Activated T-helper 17 cell treated with anti-CD3 and anti-CD28 coated beads, Interleukin-2, amount 50 U/mL, for 72 hours (primary cell): ENCODE results near the gene MAG. TPM values are rescaled to one million over a fixed set of nuclear protein-coding genes. Genes with fewer than 3 reads are reported as not detected.

Experiments
- ATAC-seq: fragments of 150-1000 bp; cut with Tn5 transposase; replicated peaks from 2 replicates; pipeline ENCODE4 v1.10.0; 2021; ENCODE audit warnings: mild to moderate bottlenecking, moderate library complexity
- H3K27ac Mint-ChIP-seq: one replicate; pipeline ENCODE4 v1.8.0; 2022; ENCODE audit warnings: mixed read lengths
- H3K27me3 Mint-ChIP-seq: one replicate; pipeline ENCODE4 v1.8.0; 2022; ENCODE audit warnings: mixed read lengths
- H3K36me3 Mint-ChIP-seq: one replicate; pipeline ENCODE4 v1.8.0; 2022; ENCODE audit warnings: low read depth, mild to moderate bottlenecking, mixed read lengths
- H3K4me1 Mint-ChIP-seq: one replicate; pipeline ENCODE4 v1.8.0; 2022; ENCODE audit warnings: mixed read lengths
- H3K4me3 Mint-ChIP-seq: one replicate; pipeline ENCODE4 v1.8.0; 2022; ENCODE audit warnings: mild to moderate bottlenecking, mixed read lengths
- H3K9me3 Mint-ChIP-seq: one replicate; pipeline ENCODE4 v1.8.0; 2022; ENCODE audit warnings: mixed read lengths
- total RNA-seq, 2 donors: library from RNA; stranded (reverse); gene quantifications; one replicate each; pipeline ENCODE4 v1.2.3, GENCODE V29; 2022

The MAG gene
- total RNA-seq, 2 donors from 2014 or later = 0.24 to 0.50 TPM

- peak overlapping the region; percentile 50 for H3K4me3 Mint-ChIP-seq
- H3K27me3 Mint-ChIP-seq = no peaks in the 10 kb centered on the region
- H3K9me3 Mint-ChIP-seq = no peaks in the 10 kb centered on the region
- peaks cover 78% of the 10 kb centered on the region for H3K36me3 Mint-ChIP-seq
- no peak overlapping the region for H3K27ac Mint-ChIP-seq
- no peak for ATAC-seq
- H3K4me1 Mint-ChIP-seq = peaks cover 4% of the 10 kb centered on the region
Observed at GRCh38 chr19:35270381-35270811, 21.6 kb upstream of the MAG start.

DNA sequence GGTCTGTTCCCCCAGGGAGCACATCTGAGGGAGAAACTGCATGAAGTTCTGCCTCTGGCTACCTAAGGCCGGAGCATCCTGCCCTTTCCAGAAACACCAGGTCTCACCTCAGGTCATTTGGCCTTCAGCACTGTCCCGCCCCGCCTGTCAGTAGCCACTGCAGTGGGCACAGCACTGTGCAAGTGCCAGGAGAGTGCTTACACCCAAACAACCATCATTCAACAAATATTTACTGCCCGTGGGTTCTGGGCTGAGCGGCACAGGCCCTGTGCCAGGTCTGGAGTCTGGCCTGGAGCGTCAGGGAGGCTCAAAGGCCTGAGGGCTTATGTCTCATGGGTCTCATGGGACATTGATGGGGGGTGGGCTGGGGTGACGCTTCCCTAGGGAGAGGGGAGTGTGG lies 20.4 kb upstream of the MAG start:
- Mint-ChIP-seq H3K4me3 (no peak overlapping the region), H3K27ac (peak overlapping the region; percentile 66), H3K4me1 (peaks cover 4% of the 10 kb centered on the region), H3K9me3 (no peaks in the 10 kb centered on the region), H3K36me3 (peaks cover 78% of the 10 kb centered on the region), H3K27me3 (no peaks in the 10 kb centered on the region)
- no peak for ATAC-seq

DNA sequence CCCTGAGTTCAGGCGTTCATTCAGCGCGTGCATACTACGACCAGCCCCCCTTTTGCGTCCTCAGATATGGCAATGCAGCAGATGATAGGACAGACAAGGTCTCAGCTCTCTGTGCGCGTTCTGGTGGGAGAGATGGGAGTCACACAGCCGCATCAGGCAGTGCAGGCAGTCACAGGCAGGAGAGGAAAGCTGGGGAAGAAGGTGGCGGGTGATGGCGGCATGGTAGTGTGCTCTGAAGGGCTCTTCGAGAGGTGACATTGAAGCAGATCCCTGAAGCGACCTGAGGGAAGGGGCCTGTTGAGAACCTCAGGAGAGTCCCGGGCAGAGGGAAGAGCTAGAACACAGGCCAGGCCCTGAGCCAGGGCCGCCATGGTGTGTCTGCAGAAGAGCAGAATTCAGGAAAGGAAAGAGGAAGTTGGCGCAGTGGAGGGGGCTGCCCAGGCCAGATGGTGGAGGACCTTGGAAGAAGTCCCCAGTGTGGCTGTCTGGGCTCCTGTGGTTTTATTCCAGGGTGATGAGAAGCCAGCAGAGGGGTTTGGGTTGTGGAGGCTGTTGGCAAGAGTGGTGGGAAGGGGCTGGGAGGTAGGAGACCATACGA lies 19.7 kb upstream of the MAG start:
- ATAC-seq = no peak
- no peaks in the 10 kb centered on the region for H3K9me3 Mint-ChIP-seq
- H3K27ac Mint-ChIP-seq = peak overlapping the region; percentile 66
- H3K27me3 Mint-ChIP-seq = no peaks in the 10 kb centered on the region
- H3K4me3 Mint-ChIP-seq = no peak overlapping the region
- peaks cover 82% of the 10 kb centered on the region for H3K36me3 Mint-ChIP-seq
- H3K4me1 Mint-ChIP-seq = peaks cover 4% of the 10 kb centered on the region

DNA sequence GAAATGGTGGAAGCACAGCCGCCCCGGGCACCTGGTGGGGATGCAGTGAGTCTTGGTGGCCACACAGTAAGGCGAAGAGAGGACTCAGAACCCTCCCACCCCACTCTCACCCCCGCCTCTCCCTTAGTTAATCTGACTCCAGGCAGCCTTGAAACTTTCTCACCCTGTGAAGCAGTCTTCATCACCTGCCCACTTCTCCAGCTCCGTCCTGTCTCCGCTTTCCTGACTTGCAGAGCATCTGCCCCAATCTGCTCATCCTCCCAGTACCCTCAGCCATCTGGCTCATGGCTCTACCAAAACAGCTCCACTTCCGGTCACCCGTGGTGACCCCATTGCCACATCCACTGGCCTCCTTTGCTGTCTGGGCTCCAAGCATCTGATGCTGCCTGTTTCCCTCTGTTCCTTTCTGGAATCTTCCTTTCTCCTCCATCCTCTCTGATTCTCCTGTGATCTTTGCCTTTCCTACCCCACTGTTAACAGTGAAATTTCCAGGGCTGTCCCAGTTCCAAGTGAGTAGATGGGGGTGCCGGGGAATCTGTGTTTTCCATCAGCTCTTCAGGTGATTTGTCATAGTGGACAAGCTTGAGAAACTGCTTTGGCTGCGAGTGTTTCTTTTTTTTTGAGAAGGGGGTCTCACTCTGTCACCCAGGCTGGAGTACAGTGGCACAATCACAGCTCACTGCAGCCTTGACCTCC lies 18.9 kb upstream of the MAG start:
- Mint-ChIP-seq H3K36me3 (peaks cover 77% of the 10 kb centered on the region), H3K9me3 (no peaks in the 10 kb centered on the region), H3K4me3 (no peak overlapping the region), H3K27me3 (no peaks in the 10 kb centered on the region), H3K27ac (peak overlapping the region; percentile 82), H3K4me1 (peaks cover 4% of the 10 kb centered on the region)
- ATAC-seq = no peak

- Mint-ChIP-seq H3K36me3 (peaks cover 77% of the 10 kb centered on the region), H3K27me3 (no peaks in the 10 kb centered on the region), H3K4me3 (no peak overlapping the region), H3K9me3 (no peaks in the 10 kb centered on the region), H3K27ac (peak overlapping the region; percentile 82), H3K4me1 (peaks cover 4% of the 10 kb centered on the region)
- ATAC-seq = no peak
Observed at GRCh38 chr19:35273686-35274259, 18.2 kb upstream of the MAG start.

DNA sequence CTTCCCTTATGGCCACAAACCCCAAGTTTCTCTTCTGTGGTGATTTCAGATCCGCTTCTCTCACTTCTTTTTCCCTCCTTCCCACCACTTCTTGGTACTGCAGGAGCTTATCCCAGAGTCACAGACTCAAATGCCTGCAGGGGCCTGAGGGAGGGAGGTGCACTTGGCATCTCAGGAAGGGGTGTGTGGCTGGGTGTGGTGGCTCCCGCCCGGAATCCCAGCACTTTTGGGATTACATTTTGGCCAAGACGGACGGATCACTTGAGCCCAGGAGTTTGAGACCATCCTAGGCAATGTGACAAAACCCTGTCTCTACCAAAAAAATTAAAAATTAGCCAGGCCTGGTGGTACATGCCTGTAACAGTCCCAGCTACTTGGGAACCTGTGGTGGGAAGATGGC lies 17.6 kb upstream of the MAG start:
- peak overlapping the region; percentile 82 for H3K27ac Mint-ChIP-seq
- ATAC-seq = no peak
- no peak overlapping the region for H3K4me3 Mint-ChIP-seq
- peaks cover 79% of the 10 kb centered on the region for H3K36me3 Mint-ChIP-seq
- no peaks in the 10 kb centered on the region for H3K9me3 Mint-ChIP-seq
- peaks cover 4% of the 10 kb centered on the region for H3K4me1 Mint-ChIP-seq
- H3K27me3 Mint-ChIP-seq = no peaks in the 10 kb centered on the region

DNA sequence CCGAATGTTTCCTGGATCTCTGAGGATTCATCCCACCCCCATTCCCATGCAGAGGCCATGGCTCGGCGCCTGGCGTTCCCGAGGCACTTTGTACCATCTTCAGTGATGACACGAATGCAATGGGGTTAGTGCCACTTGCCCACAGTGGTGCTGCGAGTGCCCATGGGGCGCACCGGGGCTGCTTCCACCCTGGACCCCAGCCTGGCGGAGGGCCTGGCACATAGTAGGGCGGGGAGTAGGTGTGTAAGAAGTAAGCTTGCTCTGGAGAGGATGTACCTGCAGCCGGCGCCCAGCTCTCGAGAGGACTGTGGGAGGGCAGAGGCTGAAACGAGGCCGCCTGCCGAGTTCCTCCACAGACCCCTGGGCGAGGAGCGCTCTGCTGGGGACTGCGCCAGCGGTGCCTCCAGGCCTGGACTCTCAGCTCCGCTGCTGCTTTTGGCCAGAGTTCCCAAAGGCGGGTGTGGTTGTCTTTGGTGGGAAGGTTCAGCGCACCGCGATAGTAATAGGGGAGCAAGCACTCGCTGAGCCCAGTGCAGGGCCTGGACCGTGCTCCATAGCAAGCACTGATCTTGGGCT lies 15.2 kb upstream of the MAG start:
- no peaks in the 10 kb centered on the region for H3K27me3 Mint-ChIP-seq
- peaks cover 64% of the 10 kb centered on the region for H3K36me3 Mint-ChIP-seq
- H3K9me3 Mint-ChIP-seq = no peaks in the 10 kb centered on the region
- H3K27ac Mint-ChIP-seq = no peak overlapping the region
- peaks cover 4% of the 10 kb centered on the region for H3K4me1 Mint-ChIP-seq
- H3K4me3 Mint-ChIP-seq = no peak overlapping the region
- no peak for ATAC-seq

DNA sequence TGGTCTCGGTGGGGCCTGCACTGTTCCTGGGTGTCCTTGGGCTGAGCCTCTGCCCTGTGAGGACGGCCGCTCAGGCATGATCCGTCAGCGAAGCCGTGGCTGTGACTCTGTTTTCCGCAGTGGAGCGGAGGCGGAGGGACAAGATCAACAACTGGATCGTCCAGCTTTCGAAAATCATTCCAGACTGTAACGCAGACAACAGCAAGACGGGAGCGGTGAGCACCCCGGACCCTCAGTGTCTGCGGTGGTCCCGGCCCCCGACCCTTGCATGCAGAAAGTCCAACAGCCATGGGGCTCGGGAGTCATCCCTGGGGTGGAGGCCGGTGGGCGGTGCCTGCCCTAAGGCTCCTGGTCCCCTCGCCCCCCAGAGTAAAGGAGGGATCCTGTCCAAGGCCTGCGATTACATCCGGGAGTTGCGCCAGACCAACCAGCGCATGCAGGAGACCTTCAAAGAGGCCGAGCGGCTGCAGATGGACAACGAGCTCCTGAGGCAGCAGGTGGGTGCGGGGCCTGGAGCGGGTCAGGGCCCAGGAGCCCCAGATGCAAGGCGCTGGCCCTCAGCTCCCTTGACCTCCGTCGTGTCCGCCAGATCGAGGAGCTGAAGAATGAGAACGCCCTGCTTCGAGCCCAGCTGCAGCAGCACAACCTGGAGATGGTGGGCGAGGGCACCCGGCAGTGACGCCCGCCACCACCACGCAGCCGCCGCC lies 13.2 kb upstream of the MAG start:
- peaks cover 4% of the 10 kb centered on the region for H3K27me3 Mint-ChIP-seq
- H3K36me3 Mint-ChIP-seq = peaks cover 45% of the 10 kb centered on the region
- no peak overlapping the region for H3K4me3 Mint-ChIP-seq
- H3K4me1 Mint-ChIP-seq = no peaks in the 10 kb centered on the region
- no peaks in the 10 kb centered on the region for H3K9me3 Mint-ChIP-seq
- no peak for ATAC-seq
- no peak overlapping the region for H3K27ac Mint-ChIP-seq

GRCh38 chr19:35279374-35279773 lies 12.6 kb upstream of the MAG start:
- Mint-ChIP-seq H3K9me3 (no peaks in the 10 kb centered on the region), H3K27me3 (peaks cover 4% of the 10 kb centered on the region), H3K4me3 (no peak overlapping the region), H3K27ac (no peak overlapping the region), H3K4me1 (no peaks in the 10 kb centered on the region), H3K36me3 (peaks cover 39% of the 10 kb centered on the region)
- ATAC-seq = no peak

GRCh38 chr19:35279985-35280821 lies 11.8 kb upstream of the MAG start:
- Mint-ChIP-seq H3K36me3 (peaks cover 30% of the 10 kb centered on the region), H3K27me3 (peaks cover 4% of the 10 kb centered on the region), H3K4me3 (no peak overlapping the region), H3K9me3 (no peaks in the 10 kb centered on the region), H3K27ac (peak overlapping the region; percentile 19), H3K4me1 (no peaks in the 10 kb centered on the region)
- no peak for ATAC-seq

GRCh38 chr19:35281303-35281702 lies 10.7 kb upstream of the MAG start:
- Mint-ChIP-seq H3K36me3 (peaks cover 19% of the 10 kb centered on the region), H3K4me3 (no peak overlapping the region), H3K4me1 (no peaks in the 10 kb centered on the region), H3K9me3 (no peaks in the 10 kb centered on the region), H3K27me3 (peaks cover 4% of the 10 kb centered on the region), H3K27ac (no peak overlapping the region)
- no peak for ATAC-seq

DNA sequence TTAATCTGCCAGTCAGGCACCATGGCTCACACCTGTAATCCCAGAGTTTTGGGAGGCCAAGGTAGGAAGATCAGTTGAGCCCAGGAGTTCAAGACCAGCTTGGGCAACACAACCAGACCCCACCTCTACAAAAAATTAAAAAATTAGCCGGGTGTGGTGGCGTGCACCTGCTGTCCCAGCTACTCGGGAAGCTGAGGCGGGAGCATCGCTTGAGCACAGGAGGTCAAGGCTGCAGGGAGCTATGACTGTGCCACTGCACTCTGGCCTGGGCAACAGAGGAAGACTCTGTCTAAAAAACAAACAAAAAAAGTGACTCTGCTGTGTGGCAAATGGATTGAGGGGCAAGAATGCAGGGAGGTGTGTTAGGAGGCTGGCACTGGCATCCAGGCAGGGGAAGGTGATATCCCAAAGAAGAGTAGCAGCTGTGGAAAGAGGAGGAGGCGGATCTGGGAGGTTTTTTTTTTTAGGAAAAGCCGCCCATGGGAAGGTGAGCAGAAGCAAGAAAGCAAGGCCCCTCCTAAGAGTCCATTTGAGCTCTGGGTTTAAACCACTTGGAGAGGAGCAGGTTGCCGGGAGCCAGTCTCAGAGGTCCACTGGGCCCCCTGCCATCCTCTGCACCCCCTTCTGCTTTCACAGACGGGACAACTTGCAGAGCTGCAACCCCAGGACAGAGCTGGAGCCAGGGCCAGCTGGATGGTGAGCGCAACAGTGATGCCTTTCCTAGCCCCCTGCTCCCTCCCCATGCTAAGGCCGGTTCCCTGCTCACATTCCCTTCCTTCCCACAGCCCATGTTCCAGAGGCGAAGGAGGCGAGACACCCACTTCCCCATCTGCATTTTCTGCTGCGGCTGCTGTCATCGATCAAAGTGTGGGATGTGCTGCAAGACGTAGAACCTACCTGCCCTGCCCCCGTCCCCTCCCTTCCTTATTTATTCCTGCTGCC lies 7.5 kb upstream of the MAG start:
- peaks cover 4% of the 10 kb centered on the region for H3K36me3 Mint-ChIP-seq
- peaks cover 4% of the 10 kb centered on the region for H3K27me3 Mint-ChIP-seq
- no peak overlapping the region for H3K4me3 Mint-ChIP-seq
- ATAC-seq = no peak
- no peaks in the 10 kb centered on the region for H3K9me3 Mint-ChIP-seq
- no peak overlapping the region for H3K27ac Mint-ChIP-seq
- no peaks in the 10 kb centered on the region for H3K4me1 Mint-ChIP-seq

DNA sequence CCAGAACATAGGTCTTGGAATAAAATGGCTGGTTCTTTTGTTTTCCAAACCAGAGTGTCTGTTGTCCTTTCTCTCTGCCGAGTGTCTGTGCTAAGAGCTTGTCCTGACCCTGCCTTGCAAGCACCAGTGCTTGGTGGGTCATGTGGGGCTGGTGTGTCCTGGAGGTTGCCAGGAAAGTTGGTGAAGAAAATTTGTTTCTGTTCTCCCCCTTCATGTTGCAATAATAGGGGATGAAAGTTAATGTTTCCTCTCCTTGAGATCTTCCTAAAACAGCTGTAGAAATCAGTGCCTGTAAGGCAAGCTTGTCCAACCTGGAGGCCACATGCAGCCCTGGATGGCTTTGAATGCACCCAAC lies 6.9 kb upstream of the MAG start:
- H3K9me3 Mint-ChIP-seq = no peaks in the 10 kb centered on the region
- H3K4me3 Mint-ChIP-seq = no peak overlapping the region
- peaks cover 4% of the 10 kb centered on the region for H3K27me3 Mint-ChIP-seq
- no peak overlapping the region for H3K27ac Mint-ChIP-seq
- no peak for ATAC-seq
- H3K4me1 Mint-ChIP-seq = no peaks in the 10 kb centered on the region
- no peaks in the 10 kb centered on the region for H3K36me3 Mint-ChIP-seq
